SK-N-SH (cell line): ENCODE results near the gene SLC17A4.

Experiments used
- CTCF ChIP-seq: fragments of 200-600 bp; sonication (generic); IDR thresholded peaks from 2 replicates; pipeline ENCODE4 v1.6.1; 2017; ENCODE audit warnings: antibody characterized with exemption, mild to moderate bottlenecking, moderate library complexity
- POLR2AphosphoS5 ChIP-seq: IDR thresholded peaks from 2 replicates; pipeline ENCODE4 v1.6.1; 2012; ENCODE audit warnings: low read depth, low read length
- REST ChIP-seq: IDR thresholded peaks from 2 replicates; pipeline ENCODE4 v1.6.1; 2012; ENCODE audit warnings: mild to moderate bottlenecking, low read depth, low read length, moderate library complexity

GRCh38 chr6:25748049-25748448, 6.5 kb upstream of the SLC17A4 start:
- TF ChIP-seq POLR2AphosphoS5 (no peak), CTCF (no peak), REST (no peak)
